Neuronal stem cell (in vitro differentiated cells): ENCODE measurements around the gene AGBL3.

ENCODE experiments used
- DNase-seq: peaks from one replicate; pipeline ENCODE4 v3.0.0-alpha.2; 2013; ENCODE audit warnings: low spot score
- H2AFZ ChIP-seq: one replicate; pipeline ENCODE4 v1.6.1; 2013; ENCODE audit warnings: mild to moderate bottlenecking, low read length, inconsistent platforms
- H2AK5ac ChIP-seq: 2 replicates; pipeline ENCODE4 v1.6.1; 2013; ENCODE audit warnings: low read depth, mild to moderate bottlenecking, inconsistent platforms, low read length, moderate library complexity, mixed read lengths
- H2BK120ac ChIP-seq: 2 replicates; pipeline ENCODE4 v1.6.1; 2013; ENCODE audit warnings: low read depth, mild to moderate bottlenecking, inconsistent platforms, low read length, moderate library complexity, mixed read lengths
- H2BK12ac ChIP-seq: one replicate; pipeline ENCODE4 v1.6.1; 2013; ENCODE audit warnings: low read length, inconsistent platforms
- H2BK15ac ChIP-seq: 2 replicates; pipeline ENCODE4 v1.6.1; 2013; ENCODE audit warnings: mild to moderate bottlenecking, low read length, inconsistent platforms, mixed read lengths
- H2BK5ac ChIP-seq: one replicate; pipeline ENCODE4 v1.6.1; 2013; ENCODE audit warnings: inconsistent platforms, mild to moderate bottlenecking, low read length, moderate library complexity
- H3K14ac ChIP-seq: one replicate; pipeline ENCODE4 v1.6.1; 2013; ENCODE audit warnings: low read length, inconsistent platforms
- H3K18ac ChIP-seq: 2 replicates; pipeline ENCODE4 v1.6.1; 2013; ENCODE audit warnings: low read length, inconsistent platforms
- H3K23ac ChIP-seq: 2 replicates; pipeline ENCODE4 v1.6.1; 2013; ENCODE audit warnings: low read depth, mild to moderate bottlenecking, mixed read lengths, low read length, inconsistent platforms; ENCODE audit not compliant: poor library complexity
- H3K27ac ChIP-seq: replicated peaks from 3 replicates; pipeline ENCODE4 v1.5.1; 2013; ENCODE audit warnings: low read length, inconsistent platforms
- H3K27me3 ChIP-seq, 3 experiments: 2 replicates each; pipeline ENCODE4 v1.6.1; 2013; ENCODE audit warnings: low read length in 3 of 3, mild to moderate bottlenecking in 2 of 3, inconsistent platforms in 1 of 3, low read depth in 1 of 3, mixed read lengths in 1 of 3, moderate library complexity in 1 of 3; ENCODE audit not compliant: control insufficient read depth in 3 of 3, insufficient read depth in 3 of 3
- H3K36me3 ChIP-seq, 2 donors: replicated peaks in 1 of 2; 2 replicates each; pipeline ENCODE4 v1.6.1; 2013; ENCODE audit warnings: low read length in 2 of 2; ENCODE audit not compliant: control insufficient read depth in 2 of 2, insufficient read depth in 2 of 2
- H3K4ac ChIP-seq: 2 replicates; pipeline ENCODE4 v1.6.1; 2013; ENCODE audit warnings: inconsistent platforms, mild to moderate bottlenecking, low read length, moderate library complexity
- H3K4me1 ChIP-seq, 2 donors: 1 replicate in 1 of 2; 2 replicates in 1 of 2; pipeline ENCODE4 v1.6.1; 2013; ENCODE audit warnings: low read length in 2 of 2, low read depth in 1 of 2; ENCODE audit not compliant: control insufficient read depth in 2 of 2, insufficient read depth in 1 of 2
- H3K4me2 ChIP-seq: one replicate; pipeline ENCODE4 v1.6.1; 2013; ENCODE audit warnings: mild to moderate bottlenecking, low read length, inconsistent platforms; ENCODE audit not compliant: insufficient read depth, poor library complexity, severe bottlenecking
- H3K4me3 ChIP-seq, 2 donors: 2 replicates each; pipeline ENCODE4 v1.5.1; 2013; ENCODE audit warnings: low read length in 2 of 2, mild to moderate bottlenecking in 2 of 2, inconsistent platforms in 1 of 2, moderate library complexity in 1 of 2
- H3K79me1 ChIP-seq: one replicate; pipeline ENCODE4 v1.6.1; 2013; ENCODE audit warnings: low read depth, mild to moderate bottlenecking, inconsistent platforms, low read length, moderate library complexity
- H3K9ac ChIP-seq: one replicate; pipeline ENCODE4 v1.6.1; 2013; ENCODE audit warnings: mild to moderate bottlenecking, low read depth, low read length, inconsistent platforms; ENCODE audit not compliant: poor library complexity
- H3K9me3 ChIP-seq, 2 donors: replicated peaks in 1 of 2; 2 replicates each; pipeline versions ENCODE3 to v1.6.1; 2013; ENCODE audit warnings: low read length in 2 of 2, mild to moderate bottlenecking in 2 of 2, inconsistent platforms in 1 of 2, low read depth in 1 of 2, mixed read lengths in 1 of 2, moderate library complexity in 1 of 2; ENCODE audit not compliant: control insufficient read depth in 2 of 2, insufficient read depth in 1 of 2
- H4K8ac ChIP-seq: one replicate; pipeline ENCODE4 v1.6.1; 2013; ENCODE audit warnings: low read depth, mild to moderate bottlenecking, inconsistent platforms, low read length, moderate library complexity
- H4K91ac ChIP-seq: one replicate; pipeline ENCODE4 v1.6.1; 2013; ENCODE audit warnings: low read length, low read depth, mild to moderate bottlenecking, inconsistent platforms; ENCODE audit not compliant: poor library complexity
- WGBS, 2 donors: extraction: QIAGEN DNeasy Blood & Tissue Kit; methylation state at CpG; one replicate each; pipeline ENCODE4 v1.1.7; 2013; ENCODE audit warnings: missing lambda C conversion rate in 2 of 2, mixed read lengths in 1 of 2; ENCODE audit not compliant: insufficient read length in 2 of 2, insufficient replicate concordance in 1 of 2; ENCODE audit errors: extremely low coverage in 2 of 2; 5-methylcytosine and 5-hydroxymethylcytosine counted together

Gene AGBL3

GRCh38 chr7:135168489-135169140 lies 182.3 kb downstream of the AGBL3 start:
- Histone ChIP-seq H3K4me3 (peak overlapping the region in 1 of 2 donors; percentile 87), H3K27ac (no peak overlapping the region), H3K9ac (peak overlapping the region; percentile 44), H2AK5ac (no peak overlapping the region), H3K4me1 (peaks cover 3 to 10% of the 10 kb centered on the region in 2 donors), H2BK12ac (no peak overlapping the region), H2BK15ac (no peak overlapping the region), H3K27me3 (no peaks in the 10 kb centered on the region), H3K79me1 (peaks cover 10% of the 10 kb centered on the region), H3K4ac (no peak overlapping the region), H2BK120ac (no peak overlapping the region), H3K9me3 (peaks cover 0 to 2% of the 10 kb centered on the region in 2 donors), H3K18ac (no peak overlapping the region), H4K91ac (no peak overlapping the region), H3K14ac (no peak overlapping the region), H3K4me2 (no peak overlapping the region), H2BK5ac (no peak overlapping the region), H3K36me3 (peaks cover 49 to 57% of the 10 kb centered on the region in 2 donors), H4K8ac (no peak overlapping the region), H2AFZ (no peak overlapping the region), H3K23ac (peak overlapping the region; percentile 65)
- DNase-seq: no peak
- no CpG with 5 or more reads among the region's 13 CpGs for WGBS, 2 donors

- H3K4me1 ChIP-seq: peaks cover 3 to 10% of the 10 kb centered on the region in 2 donors
These were observed 183.0 kb downstream of the AGBL3 start for GRCh38 chr7:135169141-135169963.

GRCh38 chr7:135169964-135170273 lies 183.6 kb downstream of the AGBL3 start:
- peaks cover 10% of the 10 kb centered on the region for H3K79me1 ChIP-seq
- no peak for DNase-seq
- WGBS, 2 donors: no CpG with 5 or more reads among the region's 17 CpGs

More at GRCh38 chr7:135169141-135169963, 183.0 kb downstream of the AGBL3 start:
- peak; percentile 6 for DNase-seq
- Histone ChIP-seq H2AK5ac (no peak overlapping the region), H3K9me3 (no peaks in the 10 kb centered on the region), H2AFZ (peak overlapping the region; percentile 99), H2BK120ac (no peak overlapping the region), H2BK12ac (no peak overlapping the region), H3K36me3 (peaks cover 44 to 49% of the 10 kb centered on the region in 2 donors), H2BK15ac (no peak overlapping the region), H3K14ac (no peak overlapping the region), H3K27ac (peak overlapping the region; percentile 96), H2BK5ac (no peak overlapping the region), H3K27me3 (no peaks in the 10 kb centered on the region), H3K4me3 (peak overlapping the region; percentile 87 to 99), H3K4ac (no peak overlapping the region), H4K8ac (no peak overlapping the region), H3K23ac (peak overlapping the region; percentile 65), H3K4me2 (peak overlapping the region; percentile 85), H3K18ac (no peak overlapping the region), H3K9ac (peak overlapping the region; percentile 55), H4K91ac (no peak overlapping the region), H3K79me1 (peaks cover 10% of the 10 kb centered on the region)
- WGBS, 2 donors: no CpG with 5 or more reads among the region's 11 CpGs

More at GRCh38 chr7:135169964-135170273, 183.6 kb downstream of the AGBL3 start:
- H3K4me3 ChIP-seq: peak overlapping the region; percentile 87 to 99
- peak overlapping the region; percentile 99 for H2AFZ ChIP-seq
- peak overlapping the region; percentile 85 for H3K4me2 ChIP-seq
- no peak overlapping the region for H3K4ac ChIP-seq
- H3K36me3 ChIP-seq: peaks cover 39 to 44% of the 10 kb centered on the region in 2 donors
- H4K8ac ChIP-seq: peak overlapping the region; percentile 65
- H3K14ac ChIP-seq: no peak overlapping the region
- H2BK120ac ChIP-seq: no peak overlapping the region
- peak overlapping the region; percentile 97 for H4K91ac ChIP-seq
- peak overlapping the region; percentile 96 for H3K9ac ChIP-seq
- H2BK15ac ChIP-seq: no peak overlapping the region
- H3K27ac ChIP-seq: peak overlapping the region; percentile 96
- no peaks in the 10 kb centered on the region for H3K27me3 ChIP-seq
- peaks cover 3 to 10% of the 10 kb centered on the region in 2 donors for H3K4me1 ChIP-seq
- H2BK12ac ChIP-seq: no peak overlapping the region
- no peaks in the 10 kb centered on the region for H3K9me3 ChIP-seq
- H2AK5ac ChIP-seq: no peak overlapping the region
- peak overlapping the region; percentile 96 for H2BK5ac ChIP-seq
- no peak overlapping the region for H3K23ac ChIP-seq
- H3K18ac ChIP-seq: peak overlapping the region; percentile 97
